Loucy (cell line): ENCODE data around the gene SMAP1.

Experiments used
- EZH2phosphoT487 ChIP-seq: fragments of 200-600 bp; IDR thresholded peaks from 2 replicates; pipeline ENCODE4 v1.6.1; 2018; ENCODE audit warnings: antibody characterized with exemption, mild to moderate bottlenecking, moderate library complexity, borderline replicate concordance
- TF ChIP-seq, protein P1 (sequence below): fragments of 200-600 bp; sonication (generic); conservative IDR thresholded peaks from 2 replicates; pipeline ENCODE4 v1.5.1; 2014; ENCODE audit warnings: mild to moderate bottlenecking, antibody characterized with exemption, low read length

DNA sequence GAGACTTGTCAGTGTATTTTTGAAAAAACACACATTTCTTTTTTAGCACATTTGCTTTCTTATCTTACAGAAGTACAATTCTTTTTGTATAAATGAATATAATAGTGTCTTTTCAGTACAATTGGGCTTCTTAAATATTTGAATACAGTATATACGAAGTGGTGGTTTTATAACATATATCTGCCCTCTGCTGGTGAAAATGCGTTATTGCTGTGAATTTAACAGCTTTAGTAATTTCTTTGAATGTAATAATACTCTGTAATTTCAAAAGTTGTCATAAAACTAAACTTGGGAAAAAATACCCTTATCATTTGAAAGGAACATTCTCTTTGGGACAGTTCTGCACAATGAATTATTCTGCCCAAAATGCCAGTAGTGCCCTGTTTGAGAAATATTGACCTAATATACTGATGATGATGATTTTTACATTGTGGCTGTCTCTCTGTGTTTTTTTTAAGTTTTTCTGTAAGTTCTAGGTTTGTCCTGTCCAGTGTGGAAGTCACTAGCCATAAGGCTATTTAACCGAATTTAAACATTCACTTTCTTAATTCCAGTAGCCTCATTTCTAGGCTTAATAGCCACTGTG is 19.0 kb downstream of the SMAP1 start:
- TF ChIP-seq, protein P1, sequence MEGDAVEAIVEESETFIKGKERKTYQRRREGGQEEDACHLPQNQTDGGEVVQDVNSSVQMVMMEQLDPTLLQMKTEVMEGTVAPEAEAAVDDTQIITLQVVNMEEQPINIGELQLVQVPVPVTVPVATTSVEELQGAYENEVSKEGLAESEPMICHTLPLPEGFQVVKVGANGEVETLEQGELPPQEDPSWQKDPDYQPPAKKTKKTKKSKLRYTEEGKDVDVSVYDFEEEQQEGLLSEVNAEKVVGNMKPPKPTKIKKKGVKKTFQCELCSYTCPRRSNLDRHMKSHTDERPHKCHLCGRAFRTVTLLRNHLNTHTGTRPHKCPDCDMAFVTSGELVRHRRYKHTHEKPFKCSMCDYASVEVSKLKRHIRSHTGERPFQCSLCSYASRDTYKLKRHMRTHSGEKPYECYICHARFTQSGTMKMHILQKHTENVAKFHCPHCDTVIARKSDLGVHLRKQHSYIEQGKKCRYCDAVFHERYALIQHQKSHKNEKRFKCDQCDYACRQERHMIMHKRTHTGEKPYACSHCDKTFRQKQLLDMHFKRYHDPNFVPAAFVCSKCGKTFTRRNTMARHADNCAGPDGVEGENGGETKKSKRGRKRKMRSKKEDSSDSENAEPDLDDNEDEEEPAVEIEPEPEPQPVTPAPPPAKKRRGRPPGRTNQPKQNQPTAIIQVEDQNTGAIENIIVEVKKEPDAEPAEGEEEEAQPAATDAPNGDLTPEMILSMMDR = peak; percentile 84
- no peak for TF ChIP-seq EZH2phosphoT487
